Caco-2 (cell line): ENCODE data around the gene STEAP3. TPM values are rescaled to one million over a fixed set of nuclear protein-coding genes. Genes with fewer than 3 reads are reported as not detected.

Experiments used
- BruUV-seq: library from RNA; stranded (reverse); fragments of 400-500 nt; replicated peaks from 2 replicates; lab custom pipeline; 2021; lab: Mats Ljungman, UMichigan
- CTCF ChIA-PET: fragments of 300-600 bp; sonication (Branson Sonifier 250); formaldehyde crosslinking; loops from one replicate; lab custom pipeline; 2022; ENCODE audit warnings: antibody characterized with exemption; lab: Charles Lee
- POLR2A ChIA-PET: fragments of 300-600 bp; sonication (Branson Sonifier 250); formaldehyde crosslinking; loops from one replicate; lab custom pipeline; 2022; ENCODE audit warnings: antibody characterized with exemption; lab: Charles Lee
- DNase-seq, 2 experiments: peaks; one replicate each; pipeline versions ENCODE4 v3.0.0 to v3.0.0-alpha.2; 2020 to 2022
- H3K27me3 ChIP-seq: replicated peaks from 2 replicates; pipeline ENCODE4 v1.6.0; 2011; ENCODE audit warnings: low read length; ENCODE audit not compliant: control insufficient read depth, insufficient read depth
- H3K36me3 ChIP-seq: 2 replicates; pipeline ENCODE4 v1.5.1; 2011; ENCODE audit warnings: low read length; ENCODE audit not compliant: control insufficient read depth, insufficient read depth
- H3K4me1 ChIP-seq: fragments of 250-450 bp; sonication (Bioruptor Pico); 2 replicates; pipeline ENCODE4 v1.5.1; 2020; ENCODE audit warnings: mild to moderate bottlenecking
- H3K4me3 ChIP-seq: 2 replicates; pipeline ENCODE4 v1.5.1; 2011; ENCODE audit warnings: low read depth, mild to moderate bottlenecking, control low read depth, low read length
- H3K9me3 ChIP-seq: fragments of 250-450 bp; sonication (Bioruptor Pico); 2 replicates; pipeline ENCODE4 v1.5.1; 2020; ENCODE audit warnings: mild to moderate bottlenecking, moderate library complexity
- H3K27ac Mint-ChIP-seq: one replicate; pipeline ENCODE4 v1.8.0; 2022; ENCODE audit warnings: mixed read lengths; ENCODE audit not compliant: unreplicated experiment
- H3K27me3 Mint-ChIP-seq: one replicate; pipeline ENCODE4 v1.8.0; 2022; ENCODE audit warnings: mixed read lengths; ENCODE audit not compliant: insufficient read depth, unreplicated experiment
- H3K36me3 Mint-ChIP-seq: one replicate; pipeline ENCODE4 v1.8.0; 2022; ENCODE audit warnings: mild to moderate bottlenecking, mixed read lengths; ENCODE audit not compliant: insufficient read depth, unreplicated experiment
- H3K4me1 Mint-ChIP-seq: one replicate; pipeline ENCODE4 v1.8.0; 2022; ENCODE audit warnings: low read depth, mixed read lengths; ENCODE audit not compliant: unreplicated experiment
- H3K4me3 Mint-ChIP-seq: one replicate; pipeline ENCODE4 v1.8.0; 2022; ENCODE audit warnings: mild to moderate bottlenecking, moderate library complexity, mixed read lengths; ENCODE audit not compliant: unreplicated experiment
- H3K9me3 Mint-ChIP-seq: one replicate; pipeline ENCODE4 v1.8.0; 2022; ENCODE audit warnings: mixed read lengths; ENCODE audit not compliant: unreplicated experiment
- intact Hi-C: fragments of 100-400 bp; cut with micrococcal nuclease; formaldehyde crosslinking; loops from one replicate; pipeline ENCODE4 v1.10.0; 2022; ENCODE audit not compliant: unreplicated experiment
- total RNA-seq: library from RNA; stranded (reverse); gene quantifications from 2 replicates; pipeline ENCODE4 v1.2.3, GENCODE V29; 2022
- TF ChIP-seq, protein P1 (sequence below), 2 experiments: fragments of 200-600 bp in 1 of 2; IDR thresholded peaks; 1 replicate in 1 of 2; 2 replicates in 1 of 2; pipeline versions ENCODE4 v1.5.1 to v1.8.0; 2011 to 2022; ENCODE audit warnings: antibody characterized with exemption in 1 of 2, control low read depth in 1 of 2, inconsistent platforms in 1 of 2, low read depth in 1 of 2, low read length in 1 of 2, mild to moderate bottlenecking in 1 of 2, moderate library complexity in 1 of 2; ENCODE audit not compliant: insufficient read depth in 1 of 2, severe bottlenecking in 1 of 2, unreplicated experiment in 1 of 2

Gene STEAP3
- total RNA-seq, 1 experiment from 2014 or later = 20.4 TPM

DNA sequence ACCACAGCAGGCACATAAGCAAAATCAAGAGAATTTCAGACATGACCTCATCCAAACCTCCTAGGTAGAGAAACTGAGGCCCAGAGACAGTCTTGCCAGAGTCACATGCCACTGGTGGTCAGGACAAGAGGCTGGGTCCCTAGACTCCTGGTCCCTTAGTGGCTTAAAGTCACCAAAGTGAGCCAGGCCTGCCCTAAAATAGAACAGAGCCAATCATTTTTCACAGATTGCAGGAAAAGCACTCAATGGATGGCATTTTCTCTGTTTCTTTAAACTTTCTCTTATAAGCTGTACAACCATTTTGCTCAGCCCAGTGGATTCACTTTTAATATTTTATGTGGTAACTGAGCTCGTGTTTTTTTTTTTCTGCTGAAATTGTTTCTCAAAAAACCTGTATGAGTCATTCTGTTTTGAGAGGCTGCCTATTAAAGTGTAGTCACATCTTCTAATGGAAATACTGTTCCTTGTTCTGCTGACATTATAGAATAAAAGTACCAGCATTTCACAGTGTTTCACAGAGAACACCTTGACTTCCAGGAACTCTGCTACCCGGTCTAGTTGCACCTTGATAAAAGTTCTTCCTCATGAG, 29.6 kb downstream of the STEAP3 start:
- H3K27ac Mint-ChIP-seq = peak overlapping the region; percentile 11
- intact Hi-C loops = no loop called here
- no peak overlapping the region for H3K4me3 Mint-ChIP-seq
- Histone ChIP-seq H3K4me3 (no peak overlapping the region), H3K27me3 (no peaks in the 10 kb centered on the region), H3K4me1 (peaks cover 28% of the 10 kb centered on the region), H3K9me3 (no peaks in the 10 kb centered on the region), H3K36me3 (no peaks in the 10 kb centered on the region)
- TF ChIP-seq, protein P1, sequence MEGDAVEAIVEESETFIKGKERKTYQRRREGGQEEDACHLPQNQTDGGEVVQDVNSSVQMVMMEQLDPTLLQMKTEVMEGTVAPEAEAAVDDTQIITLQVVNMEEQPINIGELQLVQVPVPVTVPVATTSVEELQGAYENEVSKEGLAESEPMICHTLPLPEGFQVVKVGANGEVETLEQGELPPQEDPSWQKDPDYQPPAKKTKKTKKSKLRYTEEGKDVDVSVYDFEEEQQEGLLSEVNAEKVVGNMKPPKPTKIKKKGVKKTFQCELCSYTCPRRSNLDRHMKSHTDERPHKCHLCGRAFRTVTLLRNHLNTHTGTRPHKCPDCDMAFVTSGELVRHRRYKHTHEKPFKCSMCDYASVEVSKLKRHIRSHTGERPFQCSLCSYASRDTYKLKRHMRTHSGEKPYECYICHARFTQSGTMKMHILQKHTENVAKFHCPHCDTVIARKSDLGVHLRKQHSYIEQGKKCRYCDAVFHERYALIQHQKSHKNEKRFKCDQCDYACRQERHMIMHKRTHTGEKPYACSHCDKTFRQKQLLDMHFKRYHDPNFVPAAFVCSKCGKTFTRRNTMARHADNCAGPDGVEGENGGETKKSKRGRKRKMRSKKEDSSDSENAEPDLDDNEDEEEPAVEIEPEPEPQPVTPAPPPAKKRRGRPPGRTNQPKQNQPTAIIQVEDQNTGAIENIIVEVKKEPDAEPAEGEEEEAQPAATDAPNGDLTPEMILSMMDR (IDR thresholded peaks at IDR 0.05; ENCODE audit: insufficient read depth in 1 of 2, low read depth in 1 of 2, low read length in 1 of 2, severe bottlenecking in 1 of 2, unreplicated experiment in 1 of 2) = no peak
- CTCF ChIA-PET = no interaction called here
- POLR2A ChIA-PET = no interaction called here
- no peaks in the 10 kb centered on the region for H3K9me3 Mint-ChIP-seq
- BruUV-seq = no TSS peak
- peaks cover 22% of the 10 kb centered on the region for H3K4me1 Mint-ChIP-seq
- no peaks in the 10 kb centered on the region for H3K27me3 Mint-ChIP-seq
- H3K36me3 Mint-ChIP-seq = peaks cover 12% of the 10 kb centered on the region
- DNase-seq = no peak

DNA sequence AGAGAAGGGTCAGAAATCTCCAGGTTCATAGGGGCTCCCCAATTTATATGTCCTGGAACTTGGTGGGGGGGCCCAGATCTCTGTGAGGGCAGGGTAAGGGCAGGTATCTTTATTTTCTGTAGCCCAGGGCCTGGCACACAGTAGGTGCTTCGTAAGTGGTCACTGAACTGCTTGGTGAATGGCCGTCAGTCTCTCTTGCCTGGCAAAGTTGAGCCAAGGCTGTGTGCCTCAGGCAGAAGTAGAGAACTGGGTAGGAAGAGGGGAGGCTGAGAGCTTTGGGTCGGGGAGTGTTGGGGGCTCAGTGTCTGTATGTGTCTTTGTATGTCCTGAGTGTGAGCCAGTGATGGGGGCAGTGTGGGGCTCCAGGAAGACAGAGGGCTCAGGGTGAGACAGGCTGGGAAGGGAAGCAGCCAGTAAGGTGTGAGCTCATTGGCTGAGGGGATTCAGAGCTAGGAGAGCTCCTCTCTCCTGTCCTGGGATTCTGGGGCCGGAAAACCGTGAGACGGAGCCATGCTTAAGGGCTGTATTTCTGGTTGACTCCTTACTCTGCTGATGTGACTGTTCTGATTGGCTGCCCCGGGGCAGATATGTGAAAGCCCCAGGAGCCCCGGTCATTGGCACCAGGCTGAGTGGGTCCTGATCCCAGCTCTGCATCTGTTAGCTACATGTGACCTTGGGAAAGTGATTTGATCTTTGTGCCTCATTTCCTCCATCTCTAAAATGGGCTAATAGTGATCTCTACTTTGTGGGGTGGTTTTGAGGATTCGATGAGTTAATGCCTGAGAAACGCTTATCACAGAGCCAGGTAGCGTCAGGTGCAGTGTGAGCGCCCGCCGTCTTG, 30.3 kb downstream of the STEAP3 start:
- BruUV-seq = no TSS peak
- intact Hi-C loops = no loop called here
- H3K9me3 Mint-ChIP-seq = no peaks in the 10 kb centered on the region
- no peaks in the 10 kb centered on the region for H3K27me3 Mint-ChIP-seq
- ChIA-PET CTCF (no interaction called here), POLR2A (no interaction called here)
- peak overlapping the region; percentile 11 for H3K27ac Mint-ChIP-seq
- H3K36me3 Mint-ChIP-seq = peaks cover 10% of the 10 kb centered on the region
- Histone ChIP-seq H3K4me3 (no peak overlapping the region), H3K4me1 (peaks cover 35% of the 10 kb centered on the region), H3K27me3 (no peaks in the 10 kb centered on the region), H3K9me3 (no peaks in the 10 kb centered on the region), H3K36me3 (no peaks in the 10 kb centered on the region)
- H3K4me3 Mint-ChIP-seq = no peak overlapping the region
- H3K4me1 Mint-ChIP-seq = peaks cover 22% of the 10 kb centered on the region
- no peak for DNase-seq
- TF ChIP-seq, protein P1 (IDR thresholded peaks at IDR 0.05; ENCODE audit: insufficient read depth in 1 of 2, low read depth in 1 of 2, low read length in 1 of 2, severe bottlenecking in 1 of 2, unreplicated experiment in 1 of 2) = no peak

DNA sequence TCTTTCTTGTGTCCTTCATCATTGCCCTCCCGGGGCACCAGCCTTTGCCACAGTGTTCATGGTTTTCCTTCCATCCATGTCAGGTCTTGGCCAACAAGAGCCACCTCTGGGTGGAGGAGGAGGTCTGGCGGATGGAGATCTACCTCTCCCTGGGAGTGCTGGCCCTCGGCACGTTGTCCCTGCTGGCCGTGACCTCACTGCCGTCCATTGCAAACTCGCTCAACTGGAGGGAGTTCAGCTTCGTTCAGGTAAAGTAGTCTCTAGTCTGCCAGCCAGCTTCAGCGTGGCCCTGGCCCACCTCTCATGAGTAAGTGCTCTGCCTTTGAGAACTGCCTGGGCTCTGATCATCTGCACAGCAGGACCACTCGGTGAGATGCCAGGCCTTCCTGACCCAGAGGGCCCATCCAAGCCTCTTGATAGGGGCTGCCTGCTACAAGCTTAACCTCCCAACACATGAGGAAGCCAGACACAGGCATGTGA, 31.0 kb downstream of the STEAP3 start:
- ChIA-PET POLR2A (no interaction called here), CTCF (no interaction called here)
- Mint-ChIP-seq H3K4me1 (peaks cover 22% of the 10 kb centered on the region), H3K27ac (no peak overlapping the region), H3K9me3 (no peaks in the 10 kb centered on the region), H3K27me3 (no peaks in the 10 kb centered on the region), H3K36me3 (peaks cover 5% of the 10 kb centered on the region), H3K4me3 (no peak overlapping the region)
- TF ChIP-seq, protein P1 (IDR thresholded peaks at IDR 0.05; ENCODE audit: insufficient read depth in 1 of 2, low read depth in 1 of 2, low read length in 1 of 2, severe bottlenecking in 1 of 2, unreplicated experiment in 1 of 2) = no peak
- BruUV-seq = no TSS peak
- H3K4me1 ChIP-seq = peaks cover 41% of the 10 kb centered on the region
- peaks cover 2% of the 10 kb centered on the region; the same call in 1 of the 2 replicates for H3K36me3 ChIP-seq
- no peak for DNase-seq
- intact Hi-C loops = no loop called here
- no peaks in the 10 kb centered on the region for H3K9me3 ChIP-seq
- H3K27me3 ChIP-seq = no peaks in the 10 kb centered on the region
- H3K4me3 ChIP-seq = no peak overlapping the region
